ENCODE measurements around the gene CD52.

Gene CD52

GRCh38 chr1:26321315-26322041, 3.7 kb downstream of the CD52 start (continued):
- no peak for TF ChIP-seq ZBTB10 (tag by site-specific recombination; IDR thresholded peaks at IDR 0.05)
- no peak for TF ChIP-seq PRDM6 (tag by site-specific recombination; IDR thresholded peaks at IDR 0.05)
- no peak for TF ChIP-seq EGR2 (tag by site-specific recombination; IDR thresholded peaks at IDR 0.05; ENCODE audit: low read depth)
- TF ChIP-seq SETDB1 (IDR thresholded peaks at IDR 0.05; ENCODE audit: insufficient read length, low read length), result no peak
- no peak for TF ChIP-seq ZNF248 (tag by site-specific recombination; IDR thresholded peaks at IDR 0.05)
- TF ChIP-seq ZNF561 (tag by site-specific recombination; IDR thresholded peaks at IDR 0.05; ENCODE audit: borderline replicate concordance), result no peak
- TF ChIP-seq ZNF449 (tag by site-specific recombination; IDR thresholded peaks at IDR 0.05), result no peak
- no peak for TF ChIP-seq ZNF521 (tag by site-specific recombination; IDR thresholded peaks at IDR 0.05)
- TF ChIP-seq BCL11A (tag by site-specific recombination; IDR thresholded peaks at IDR 0.05; ENCODE audit: low read depth), result no peak
- TF ChIP-seq ZNF513 (tag by site-specific recombination; IDR thresholded peaks at IDR 0.05), result no peak
- TF ChIP-seq ZNF184 (tag by site-specific recombination; IDR thresholded peaks at IDR 0.05), result no peak
- TF ChIP-seq ZBTB49 (tag by site-specific recombination; IDR thresholded peaks at IDR 0.05; ENCODE audit: low read depth), result no peak
- TF ChIP-seq ZNF121 (tag by site-specific recombination; IDR thresholded peaks at IDR 0.05), result no peak
- TF ChIP-seq ZNF529 (tag by site-specific recombination; IDR thresholded peaks at IDR 0.05; ENCODE audit: insufficient replicate concordance), result no peak
- no peak for TF ChIP-seq HOXC10 (CRISPR knock-in tag; IDR thresholded peaks at IDR 0.05)
- no peak for TF ChIP-seq ZNF133 (tag by site-specific recombination; IDR thresholded peaks at IDR 0.05)
- TF ChIP-seq ZNF26 (tag by site-specific recombination; IDR thresholded peaks at IDR 0.05), result no peak
- TF ChIP-seq GLI2 (tag by site-specific recombination; IDR thresholded peaks at IDR 0.05; ENCODE audit: borderline replicate concordance, low read depth), result no peak
- no peak for TF ChIP-seq ZBTB7A (tag by site-specific recombination; IDR thresholded peaks at IDR 0.05; ENCODE audit: low read depth)
- TF ChIP-seq PRDM1 (tag by site-specific recombination; IDR thresholded peaks at IDR 0.05), result no peak
- TF ChIP-seq REPIN1 (tag by site-specific recombination; IDR thresholded peaks at IDR 0.05; ENCODE audit: low read depth), result no peak
- no peak for TF ChIP-seq ZNF707 (tag by site-specific recombination; IDR thresholded peaks at IDR 0.05)
- no peak for TF ChIP-seq PRDM4 (tag by site-specific recombination; IDR thresholded peaks at IDR 0.05)
- TF ChIP-seq ZBTB20 (tag by site-specific recombination; IDR thresholded peaks at IDR 0.05), result no peak
- no peak for TF ChIP-seq ZNF544 (tag by site-specific recombination; IDR thresholded peaks at IDR 0.05)
- TF ChIP-seq SCRT2 (tag by site-specific recombination; IDR thresholded peaks at IDR 0.05), result no peak

Measured in HEK293 (cell line).